Breast epithelium (tissue), 3 donors: ENCODE results near the gene HPCAL1.

Experiments
- POLR2A ChIP-seq: fragments of 450-650 bp; IDR thresholded peaks from one replicate; pipeline ENCODE4 v1.6.1; 2016; ENCODE audit warnings: antibody characterized with exemption, mild to moderate bottlenecking, moderate library complexity
- POLR2AphosphoS5 ChIP-seq, 3 donors: sonication (generic); formaldehyde crosslinking; IDR thresholded peaks; one replicate each; pipeline ENCODE4 v1.6.1; 2017; ENCODE audit warnings: antibody characterized with exemption in 3 of 3

- TF ChIP-seq POLR2AphosphoS5 (IDR thresholded peaks at IDR 0.05) (no peak), POLR2A (no peak)
Measured at GRCh38 chr2:10432311-10433181, 129.8 kb downstream of the HPCAL1 start.
